ENCODE results near the gene GPR3.

DNA sequence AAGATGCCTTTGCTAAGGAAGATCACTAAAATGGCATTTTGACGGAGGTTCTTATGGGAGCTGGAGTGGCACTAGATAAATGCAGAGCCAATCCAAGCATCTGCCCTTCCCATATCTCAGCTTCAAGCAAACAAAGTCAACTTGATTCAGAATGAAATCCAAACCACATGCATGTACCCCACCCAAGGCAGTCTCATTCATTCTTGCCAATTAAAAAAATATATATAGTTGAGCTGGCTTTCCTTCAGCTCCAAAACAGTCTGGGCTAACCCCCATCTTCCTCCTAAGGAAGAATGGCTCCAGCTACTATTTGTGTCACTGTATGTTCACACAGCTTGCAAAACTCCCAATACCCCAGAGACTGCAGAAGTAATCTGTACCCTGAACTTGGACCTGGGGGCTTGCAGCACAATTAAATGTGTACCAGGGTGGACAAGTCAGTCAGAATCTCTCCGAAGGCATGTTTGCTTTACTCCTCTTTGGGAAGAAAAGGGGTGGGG lies 35.4 kb downstream of the GPR3 start:
- no peak for TF ChIP-seq POLR2A (IDR thresholded peaks at IDR 0.05)
- TF ChIP-seq, protein P1, sequence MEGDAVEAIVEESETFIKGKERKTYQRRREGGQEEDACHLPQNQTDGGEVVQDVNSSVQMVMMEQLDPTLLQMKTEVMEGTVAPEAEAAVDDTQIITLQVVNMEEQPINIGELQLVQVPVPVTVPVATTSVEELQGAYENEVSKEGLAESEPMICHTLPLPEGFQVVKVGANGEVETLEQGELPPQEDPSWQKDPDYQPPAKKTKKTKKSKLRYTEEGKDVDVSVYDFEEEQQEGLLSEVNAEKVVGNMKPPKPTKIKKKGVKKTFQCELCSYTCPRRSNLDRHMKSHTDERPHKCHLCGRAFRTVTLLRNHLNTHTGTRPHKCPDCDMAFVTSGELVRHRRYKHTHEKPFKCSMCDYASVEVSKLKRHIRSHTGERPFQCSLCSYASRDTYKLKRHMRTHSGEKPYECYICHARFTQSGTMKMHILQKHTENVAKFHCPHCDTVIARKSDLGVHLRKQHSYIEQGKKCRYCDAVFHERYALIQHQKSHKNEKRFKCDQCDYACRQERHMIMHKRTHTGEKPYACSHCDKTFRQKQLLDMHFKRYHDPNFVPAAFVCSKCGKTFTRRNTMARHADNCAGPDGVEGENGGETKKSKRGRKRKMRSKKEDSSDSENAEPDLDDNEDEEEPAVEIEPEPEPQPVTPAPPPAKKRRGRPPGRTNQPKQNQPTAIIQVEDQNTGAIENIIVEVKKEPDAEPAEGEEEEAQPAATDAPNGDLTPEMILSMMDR (IDR thresholded peaks at IDR 0.05): no peak

Measured in Peyer's patch (tissue), 4 donors.